ENCODE results near the gene AHSG. TPM values are rescaled to one million over a fixed set of nuclear protein-coding genes. Genes with fewer than 3 reads are reported as not detected.

AHSG gene
- total and polyA plus RNA-seq, 2 donors (not counting 3 experiments of a cell fraction or from before 2014, with no cell fraction given), result not detected

DNA sequence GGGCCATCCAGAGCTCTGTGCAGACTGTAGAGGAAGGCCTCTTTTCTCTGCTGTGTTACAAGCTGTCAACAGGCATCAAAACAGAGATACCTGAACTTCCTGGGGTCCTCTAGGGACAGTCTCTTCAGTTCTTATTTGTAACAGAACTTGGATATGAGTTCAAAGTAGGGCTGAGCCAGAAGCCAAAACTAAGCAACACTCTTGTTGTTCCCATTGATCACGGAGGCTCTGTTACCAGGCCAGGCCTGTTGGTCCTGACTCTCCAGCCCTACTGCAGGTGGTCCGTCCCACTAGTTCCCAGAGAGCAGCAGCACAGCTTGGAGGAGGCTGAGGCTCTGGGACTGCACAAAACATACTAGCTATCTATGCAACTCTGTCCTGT lies 13.1 kb upstream of the AHSG start:
- H3K27me3 ChIP-seq (ENCODE audit: control insufficient read depth in 2 of 2, insufficient read depth in 2 of 2, low read length in 2 of 2), result peaks cover 0 to 4% of the 10 kb centered on the region in 2 experiments
- H3K36me3 ChIP-seq (ENCODE audit: control insufficient read depth in 2 of 2, extremely low read depth in 1 of 2, insufficient read depth in 2 of 2, low read length in 2 of 2), result no peaks in the 10 kb centered on the region
- CTCF ChIA-PET, result interaction anchor here (0.9 to 2.4 kb wide), 6 partner anchors 11 to 59 kb away, joined by 3 to 11 read pairs (median 4); partner anchors contain the start of gene AHSG
- POLR2A ChIA-PET, result no interaction called here
- DNase-seq (ENCODE audit: low read depth, low spot score), result no peak
- H3K4me3 ChIP-seq (replicated peaks in 1 of 3; ENCODE audit: insufficient read depth in 1 of 3, low read depth in 1 of 3, low read length in 3 of 3), result no peak overlapping the region
- no peaks in the 10 kb centered on the region for H3K9me3 ChIP-seq (replicated peaks; ENCODE audit: control insufficient read depth, insufficient read depth, low read length)
- no peak overlapping the region for H3K27ac ChIP-seq (ENCODE audit: insufficient read depth, low read depth, low read length)
- no peaks in the 10 kb centered on the region for H3K4me1 ChIP-seq (ENCODE audit: control insufficient read depth, extremely low read depth, insufficient read depth, low read length)
- H3K9ac ChIP-seq (replicated peaks; ENCODE audit: extremely low read depth, insufficient read depth, low read length), result no peak overlapping the region
- FAIRE-seq, result no peak
- no peak overlapping the region for H3K4me2 ChIP-seq (ENCODE audit: insufficient read depth, low read length)
- no peaks in the 10 kb centered on the region for H3K79me2 ChIP-seq (ENCODE audit: control insufficient read depth, insufficient read depth, low read length)
- TF ChIP-seq MYC (IDR thresholded peaks at IDR 0.05; ENCODE audit: low read depth, low read length) (no peak), JUN (IDR thresholded peaks at IDR 0.05; ENCODE audit: borderline replicate concordance, insufficient read depth, insufficient read length, low read depth) (no peak), POLR2AphosphoS5 (IDR thresholded peaks at IDR 0.05; ENCODE audit: insufficient read depth, low read depth, low read length) (no peak), CTCF (IDR thresholded peaks at IDR 0.05; ENCODE audit: extremely low read depth in 1 of 2, insufficient read depth in 1 of 2, low read depth in 1 of 2, low read length in 2 of 2) (no peak), FOS (IDR thresholded peaks at IDR 0.05; ENCODE audit: borderline replicate concordance, insufficient read depth, low read length) (no peak), POLR2A (IDR thresholded peaks at IDR 0.05; ENCODE audit: low read depth, low read length) (no peak), GATA2 (IDR thresholded peaks at IDR 0.05; ENCODE audit: insufficient read depth, insufficient read length, low read depth, low read length) (no peak), EZH2 (IDR thresholded peaks at IDR 0.05; ENCODE audit: borderline replicate concordance, low read depth, low read length, severe bottlenecking) (no peak), MAX (IDR thresholded peaks at IDR 0.05; ENCODE audit: insufficient read depth, insufficient read length) (no peak)
- BruUV-seq (replicated peaks), result no TSS peak
- dilution Hi-C loops (cut with MboI; ENCODE audit: extremely low pct_ligation_motif_present, low sequenced_read_pairs), result no loop called here
- intact Hi-C loops (cut with micrococcal nuclease), result no loop called here
- no peaks in the 10 kb centered on the region for H3K9me1 ChIP-seq (replicated peaks; ENCODE audit: control insufficient read depth, extremely low read depth, insufficient read depth, low read length)
- H4K20me1 ChIP-seq (replicated peaks; ENCODE audit: control insufficient read depth, extremely low read depth, insufficient read depth, low read length), result no peaks in the 10 kb centered on the region
- no peak overlapping the region for H2AFZ ChIP-seq (ENCODE audit: low read depth, low read length)
